ENCODE results near the gene IL21R. TPM values are rescaled to one million over a fixed set of nuclear protein-coding genes. Genes with fewer than 3 reads are reported as not detected.

Gene IL21R
- total and polyA plus RNA-seq, 2 donors (not counting 3 experiments of a cell fraction or from before 2014, with no cell fraction given) = 0.03 TPM; not detected in 1

- H3K9me1 ChIP-seq (replicated peaks; ENCODE audit: control insufficient read depth, extremely low read depth, insufficient read depth, low read length) = no peaks in the 10 kb centered on the region
- ChIA-PET POLR2A (no interaction called here), CTCF (interaction anchor here (0.7 kb wide), 1 partner anchor 200 kb away, joined by 3 read pairs; no protein-coding TSS in a partner anchor)
- no peaks in the 10 kb centered on the region for H3K79me2 ChIP-seq (ENCODE audit: control insufficient read depth, insufficient read depth, low read length)
- DNase-seq (ENCODE audit: low read depth, low spot score) = no peak
- TF ChIP-seq POLR2A (IDR thresholded peaks at IDR 0.05; ENCODE audit: low read depth, low read length) (no peak), EZH2 (IDR thresholded peaks at IDR 0.05; ENCODE audit: borderline replicate concordance, low read depth, low read length, severe bottlenecking) (no peak), MYC (IDR thresholded peaks at IDR 0.05; ENCODE audit: low read depth, low read length) (no peak), MAX (IDR thresholded peaks at IDR 0.05; ENCODE audit: insufficient read depth, insufficient read length) (no peak), GATA2 (IDR thresholded peaks at IDR 0.05; ENCODE audit: insufficient read depth, insufficient read length, low read depth, low read length) (no peak), JUN (IDR thresholded peaks at IDR 0.05; ENCODE audit: borderline replicate concordance, insufficient read depth, insufficient read length, low read depth) (no peak), FOS (IDR thresholded peaks at IDR 0.05; ENCODE audit: borderline replicate concordance, insufficient read depth, low read length) (no peak), CTCF (IDR thresholded peaks at IDR 0.05; ENCODE audit: extremely low read depth in 1 of 2, insufficient read depth in 1 of 2, low read depth in 1 of 2, low read length in 2 of 2) (no peak), POLR2AphosphoS5 (IDR thresholded peaks at IDR 0.05; ENCODE audit: insufficient read depth, low read depth, low read length) (no peak)
- no peaks in the 10 kb centered on the region for H3K9me3 ChIP-seq (replicated peaks; ENCODE audit: control insufficient read depth, insufficient read depth, low read length)
- no peaks in the 10 kb centered on the region for H3K4me1 ChIP-seq (ENCODE audit: control insufficient read depth, extremely low read depth, insufficient read depth, low read length)
- no peaks in the 10 kb centered on the region for H3K27me3 ChIP-seq (ENCODE audit: control insufficient read depth in 2 of 2, insufficient read depth in 2 of 2, low read length in 2 of 2)
- no peaks in the 10 kb centered on the region for H4K20me1 ChIP-seq (replicated peaks; ENCODE audit: control insufficient read depth, extremely low read depth, insufficient read depth, low read length)
- intact Hi-C loops (cut with micrococcal nuclease) = no loop called here
- H2AFZ ChIP-seq (ENCODE audit: low read depth, low read length) = no peak overlapping the region
- H3K27ac ChIP-seq (ENCODE audit: insufficient read depth, low read depth, low read length) = no peak overlapping the region
- no TSS peak for BruUV-seq (replicated peaks)
- H3K4me2 ChIP-seq (ENCODE audit: insufficient read depth, low read length) = no peak overlapping the region
- no peak overlapping the region for H3K4me3 ChIP-seq (replicated peaks in 1 of 3; ENCODE audit: insufficient read depth in 1 of 3, low read depth in 1 of 3, low read length in 3 of 3)
- FAIRE-seq = no peak
- no peaks in the 10 kb centered on the region for H3K36me3 ChIP-seq (ENCODE audit: control insufficient read depth in 2 of 2, extremely low read depth in 1 of 2, insufficient read depth in 2 of 2, low read length in 2 of 2)
- dilution Hi-C loops (cut with MboI; ENCODE audit: extremely low pct_ligation_motif_present, low sequenced_read_pairs) = no loop called here
- no peak overlapping the region for H3K9ac ChIP-seq (replicated peaks; ENCODE audit: extremely low read depth, insufficient read depth, low read length)
Observed at GRCh38 chr16:27379919-27380318, 22.1 kb upstream of the IL21R start.
